RCC 7860 (cell line): ENCODE data around the gene UQCRC1.

ENCODE experiments used
- DNase-seq: peaks from one replicate; pipeline ENCODE4 v3.0.0-alpha.2; 2015; ENCODE audit warnings: low spot score
- FAIRE-seq: peaks from 2 replicates; lab custom pipeline; 2012; peaks lifted over from hg19 to GRCh38; lab: Jason Lieb, UNC

Gene UQCRC1

DNA sequence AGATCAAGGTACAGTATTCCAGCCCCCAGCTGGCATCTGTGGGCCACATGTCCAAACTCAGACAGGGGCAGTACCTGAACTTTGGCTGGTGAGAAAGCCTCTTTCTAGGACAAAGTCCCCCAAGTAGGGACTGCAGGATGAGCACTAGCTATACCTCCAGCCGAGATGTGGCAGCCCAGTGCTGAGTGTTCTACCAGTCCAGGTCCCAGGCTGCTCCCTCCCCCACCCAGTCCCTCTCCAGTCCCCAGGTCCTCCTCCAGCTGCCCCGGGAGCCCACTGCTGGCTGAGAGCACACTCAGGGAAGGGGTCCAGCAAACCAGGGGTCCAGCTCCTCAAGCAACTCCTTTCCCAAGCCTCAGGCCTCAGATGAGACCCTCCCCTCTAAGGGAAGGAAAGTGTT, 24.3 kb upstream of the UQCRC1 start:
- no peak for DNase-seq
- no peak for FAIRE-seq

GRCh38 chr3:48633256-48633655, 23.8 kb upstream of the UQCRC1 start:
- no peak for DNase-seq
- FAIRE-seq = no peak

GRCh38 chr3:48631516-48632448, 22.3 kb upstream of the UQCRC1 start:
- FAIRE-seq (no peak), DNase-seq (no peak)

- FAIRE-seq (no peak), DNase-seq (no peak)
Observed at GRCh38 chr3:48630833-48631232, 21.4 kb upstream of the UQCRC1 start.

GRCh38 chr3:48630407-48630806, 21.0 kb upstream of the UQCRC1 start:
- FAIRE-seq (no peak), DNase-seq (no peak)

GRCh38 chr3:48629894-48630293, 20.4 kb upstream of the UQCRC1 start:
- no peak for DNase-seq

DNA sequence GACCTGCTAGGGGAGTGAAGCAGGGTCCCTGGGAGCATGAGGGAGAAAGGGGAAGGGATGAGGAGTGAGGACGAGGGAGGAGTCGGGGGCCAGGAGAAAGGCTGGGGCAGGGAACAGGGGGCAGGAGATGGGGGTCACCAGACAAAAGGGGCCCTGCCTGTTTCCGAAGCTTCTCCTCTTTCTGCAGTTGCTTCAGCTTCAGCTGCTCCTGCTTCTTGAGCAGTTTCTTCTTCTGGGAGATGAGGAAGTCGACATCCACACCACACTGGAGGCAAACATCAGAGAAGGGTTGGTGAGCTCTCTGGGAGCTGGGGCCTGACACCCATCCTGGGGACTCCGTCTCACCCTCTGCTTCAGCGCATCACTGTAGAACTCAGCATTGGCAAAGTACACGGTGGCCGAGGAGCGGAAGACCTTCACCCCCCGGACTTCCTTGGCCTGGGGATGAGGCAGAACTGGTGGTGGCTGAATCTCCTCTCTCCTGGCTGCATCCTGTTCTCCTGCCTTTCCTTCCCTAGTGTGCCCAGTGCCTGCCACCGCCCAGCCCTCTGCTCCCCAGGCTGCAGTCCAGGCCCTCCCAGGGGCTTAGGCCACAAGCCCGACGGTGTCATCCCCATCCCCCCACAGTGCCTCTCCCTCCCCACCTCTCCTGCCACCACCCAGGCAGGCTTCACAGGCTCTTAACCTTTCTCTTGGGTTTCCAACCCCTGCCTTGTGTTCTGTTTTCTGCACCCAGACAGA, 19.0 kb upstream of the UQCRC1 start:
- FAIRE-seq (no peak), DNase-seq (no peak)

More at GRCh38 chr3:48629894-48630293, 20.4 kb upstream of the UQCRC1 start:
- no peak for FAIRE-seq

GRCh38 chr3:48625600-48625999, 16.2 kb upstream of the UQCRC1 start:
- DNase-seq (no peak), FAIRE-seq (no peak)

- FAIRE-seq = no peak
Observed at GRCh38 chr3:48624767-48625166, 15.3 kb upstream of the UQCRC1 start.

DNA sequence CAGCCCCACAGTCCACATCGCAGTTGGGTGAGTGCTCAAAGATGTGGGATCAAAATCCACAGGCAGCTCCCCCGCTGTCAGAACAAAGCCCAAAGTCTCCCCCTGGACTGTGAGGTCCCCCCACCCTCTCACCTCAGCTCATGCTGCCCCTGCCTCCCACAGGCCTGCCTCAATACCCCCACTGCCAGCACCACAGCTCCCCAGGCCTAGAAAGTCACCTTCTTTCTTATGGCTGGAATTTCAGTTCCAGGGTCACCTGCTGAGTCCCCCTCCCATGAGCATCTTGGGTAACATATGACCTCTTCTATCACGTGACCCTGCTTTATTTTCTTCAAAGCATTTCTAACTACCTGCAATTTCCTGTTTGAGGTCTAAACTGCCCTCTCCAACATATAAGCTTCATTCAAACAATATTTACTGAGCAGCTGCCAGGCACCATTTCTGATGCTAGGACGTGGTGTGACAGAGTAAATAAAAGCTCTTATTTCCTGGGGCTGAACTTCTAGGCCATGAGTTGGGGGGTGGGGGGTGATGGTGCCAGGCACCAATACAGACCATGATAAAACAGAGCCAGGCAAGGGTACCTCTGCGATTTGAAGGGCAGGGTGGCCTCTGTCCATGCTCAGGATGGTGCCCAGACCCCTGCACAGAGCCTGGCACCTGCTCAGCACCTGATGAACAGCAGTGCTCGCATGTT, 14.6 kb upstream of the UQCRC1 start:
- DNase-seq (no peak), FAIRE-seq (no peak)

More at GRCh38 chr3:48624767-48625166, 15.3 kb upstream of the UQCRC1 start:
- no peak for DNase-seq

DNA sequence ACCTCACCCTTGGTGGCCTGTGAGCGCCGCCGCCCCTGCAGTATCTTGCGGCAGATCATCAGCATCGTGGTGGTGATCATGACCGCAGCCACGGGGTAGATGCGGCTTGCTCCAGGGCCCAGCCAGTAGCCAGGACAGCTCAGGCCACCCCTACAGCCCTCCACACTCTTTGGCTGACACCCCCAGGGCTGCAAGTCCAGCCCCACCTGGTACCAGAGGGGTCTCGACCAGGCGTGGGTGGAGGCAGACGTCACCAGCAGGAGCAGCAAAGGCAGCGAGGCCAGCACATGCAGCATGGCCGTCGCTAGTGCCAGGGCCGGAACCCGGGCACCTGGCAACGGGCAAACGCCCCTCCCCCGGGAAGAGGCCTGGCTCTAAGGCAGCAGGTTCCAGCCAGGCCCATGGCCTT, 12.0 kb upstream of the UQCRC1 start, which contains the start of gene TMEM89:
Gene TMEM89 (minus strand): TSS at position 309 of the 409 bp plus-strand sequence. CDS start 13 bp downstream, at position 296.
- FAIRE-seq = no peak
- no peak for DNase-seq

DNA sequence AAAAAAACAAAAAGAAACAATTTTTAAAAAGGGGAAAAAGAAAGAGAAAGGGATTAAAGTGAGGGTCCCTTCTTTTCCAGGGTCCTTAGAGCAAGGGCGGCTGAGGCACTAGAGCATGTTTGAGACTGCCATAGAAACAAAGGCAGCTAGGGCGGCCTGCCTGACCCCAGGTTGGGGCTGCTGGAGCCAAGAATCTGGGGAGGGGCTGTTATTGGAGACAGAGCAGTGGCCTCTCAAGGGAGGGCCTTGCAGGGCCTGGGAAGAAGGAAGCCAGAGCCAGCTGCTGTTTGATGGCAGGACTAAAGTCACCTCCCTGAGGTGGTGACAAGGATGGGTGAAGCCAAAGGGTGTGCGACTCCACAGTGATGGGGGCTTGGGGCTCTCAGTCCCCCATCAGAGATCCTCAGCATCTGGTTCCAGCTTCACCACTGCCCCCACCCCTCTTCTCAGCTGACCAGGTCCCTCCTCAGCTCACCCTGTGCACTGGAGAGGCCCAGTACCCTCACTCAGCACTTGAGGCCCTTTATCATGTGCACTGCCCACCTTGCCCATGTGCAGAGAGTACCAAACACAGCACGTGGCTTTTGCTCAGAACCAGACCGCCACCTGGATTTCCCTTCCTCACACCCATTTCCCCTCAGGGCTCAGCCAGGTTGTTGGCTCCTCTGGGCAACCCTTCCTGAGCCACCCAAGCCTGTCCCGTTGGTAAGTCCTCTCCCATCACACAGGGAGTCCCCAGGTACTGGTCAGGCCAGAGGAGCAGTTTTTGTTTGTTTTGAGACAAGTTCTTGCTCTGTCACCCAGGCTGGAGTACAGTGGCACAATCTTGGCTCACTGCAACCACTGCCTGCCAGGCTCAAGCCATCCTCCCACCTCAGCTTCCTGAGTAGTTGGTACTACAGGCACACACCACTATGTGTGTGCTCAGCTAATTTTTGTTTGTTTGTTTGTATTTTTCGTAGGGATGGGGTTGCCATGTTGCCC, 10.4 kb upstream of the UQCRC1 start:
- no peak for FAIRE-seq
- no peak for DNase-seq

DNA sequence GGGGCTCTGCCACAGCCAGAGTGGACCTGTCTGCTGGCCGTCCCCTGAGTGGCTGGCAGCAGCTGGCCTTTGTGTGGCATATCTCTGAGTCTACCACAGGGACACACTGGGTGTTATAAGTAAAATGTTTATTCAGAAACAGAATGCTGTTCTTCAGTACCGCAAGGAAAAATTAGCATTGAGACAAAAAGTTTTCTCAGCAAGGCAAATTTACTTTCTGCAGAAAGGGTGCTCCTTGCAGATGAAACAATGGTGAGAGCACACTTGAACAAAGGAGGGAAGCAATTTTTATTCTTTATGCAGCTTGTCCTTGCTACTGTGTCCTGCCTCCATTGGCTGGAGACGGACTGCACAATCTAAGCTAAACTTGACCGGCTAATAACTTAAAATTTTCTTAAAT, 8.1 kb upstream of the UQCRC1 start:
- DNase-seq = no peak
- FAIRE-seq = no peak

DNA sequence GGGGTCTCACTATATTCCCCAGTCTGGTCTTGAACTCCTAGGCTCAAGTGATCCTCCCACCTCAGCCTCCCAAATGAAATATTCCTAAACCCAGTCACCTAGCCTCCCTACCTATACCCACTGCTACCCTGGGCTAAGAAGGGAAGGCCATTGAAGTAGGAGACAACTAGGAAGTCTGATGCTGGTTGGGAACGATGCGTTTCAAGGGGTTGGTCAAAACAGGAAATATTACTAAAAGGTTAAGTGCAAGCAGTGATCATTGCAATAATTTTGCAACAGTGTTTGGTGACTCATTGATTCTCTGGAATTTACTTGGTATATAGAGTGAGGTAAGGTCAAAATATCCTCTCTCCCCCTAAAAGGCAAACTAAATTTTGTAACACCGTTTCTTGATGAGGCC, 4.6 kb upstream of the UQCRC1 start:
- DNase-seq = no peak
- no peak for FAIRE-seq

- no peak for FAIRE-seq
- no peak for DNase-seq
Observed at GRCh38 chr3:48612309-48612708, 2.9 kb upstream of the UQCRC1 start.

DNA sequence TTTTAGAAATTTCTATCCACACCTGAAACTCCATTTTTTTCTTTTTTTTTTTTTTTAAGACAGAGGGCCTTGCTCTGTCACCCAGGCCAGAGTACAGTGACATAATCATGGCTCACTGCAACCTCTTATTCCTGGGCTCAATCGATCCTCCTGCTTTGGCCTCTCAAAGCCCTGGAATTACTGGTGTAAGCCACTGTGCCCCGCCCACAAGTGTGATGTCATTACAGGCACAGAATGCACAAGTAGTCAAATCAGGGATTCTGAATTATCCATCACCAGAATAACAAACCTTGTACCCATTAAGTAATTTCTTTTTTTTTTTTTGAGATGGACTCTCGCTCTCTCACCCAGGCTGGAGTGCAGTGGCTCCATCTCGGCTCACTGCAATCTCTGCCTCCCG, 1.9 kb downstream of the UQCRC1 start:
- DNase-seq (no peak), FAIRE-seq (no peak)

DNA sequence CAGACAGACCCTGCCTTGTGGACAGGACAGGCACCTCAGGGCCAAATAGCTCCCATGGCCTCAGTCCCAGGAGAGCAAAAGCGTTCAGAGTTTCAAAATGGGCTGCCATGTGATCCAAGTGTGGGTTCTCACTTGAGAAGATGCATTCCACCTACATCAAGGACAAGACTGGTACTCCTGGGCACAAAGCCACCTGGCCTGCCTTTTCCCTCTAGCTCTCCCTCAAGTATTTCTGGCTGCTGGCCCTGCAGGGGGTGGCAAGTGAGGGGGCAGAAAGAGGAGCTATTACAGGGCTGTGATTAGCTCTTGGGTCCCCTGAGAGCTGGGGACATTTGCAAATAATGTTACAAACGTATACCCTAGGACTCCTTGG, 7.8 kb downstream of the UQCRC1 start:
- no peak for FAIRE-seq
- no peak for DNase-seq

GRCh38 chr3:48600711-48601621, 8.5 kb downstream of the UQCRC1 start:
- FAIRE-seq (no peak), DNase-seq (no peak)
